Left cardiac atrium (tissue), 4 donors: ENCODE measurements around the gene HS6ST1. TPM values are rescaled to one million over a fixed set of nuclear protein-coding genes. Genes with fewer than 3 reads are reported as not detected.
A peak's percentile ranks its signal among the peaks of the same experiment; 100 is the strongest.
"Not testable (repeated sequence)": the region's sequence is repeated elsewhere in the genome, so short reads cannot be mapped to it uniquely, and the experiment has no call there.

Experiments
- ATAC-seq, 2 donors: fragments of 200-7000 bp; cut with Tn5 transposase; one replicate each; pipeline ENCODE4 v1.9.1; 2020; ENCODE audit warnings: mild to moderate bottlenecking in 2 of 2, moderate library complexity in 2 of 2
- DNase-seq: peaks from one replicate; pipeline ENCODE4 v3.0.0-alpha.2; 2020
- intact Hi-C, 2 donors: fragments of 100-400 bp; cut with DNase I; formaldehyde crosslinking; loops; one replicate each; pipeline versions ENCODE4 v1.14.1 to v1.15.1; 2022 to 2023
- total RNA-seq, 2 donors: library from RNA; stranded (reverse); fragmentation: NEBNext Ultra II Directional; extraction: Animal tissue kit (Norgen Biotek cat#: 25700); gene quantifications; one replicate each; pipeline ENCODE4 v1.2.1, GENCODE V29; 2021
- donor health status: DM: no; HTN: yes; CAD: no.
- donor health status: DM: no; HTN: yes; CAD: no; lungs with severe emphysema.
- donor health status: DM: yes; HTN: yes; CAD: no.
- donor health status: Dilated cardiomyopathy.

The HS6ST1 gene
- total RNA-seq, 2 donors from 2014 or later = 14.3 to 19.3 TPM

GRCh38 chr2:128324897-128325410 lies 6.3 kb upstream of the HS6ST1 start:
- no peak for DNase-seq
- ATAC-seq = no peak
- intact Hi-C loops = loop anchor here (5.0 to 10.0 kb wide), 2 partner anchors 207 to 210 kb away; no protein-coding TSS in a partner anchor

GRCh38 chr2:128324008-128324896 lies 5.6 kb upstream of the HS6ST1 start:
- ATAC-seq (no peak), DNase-seq (peak; percentile 15)
- intact Hi-C loops = loop anchor here (5.0 to 10.0 kb wide), 2 partner anchors 208 to 211 kb away; no protein-coding TSS in a partner anchor

DNA sequence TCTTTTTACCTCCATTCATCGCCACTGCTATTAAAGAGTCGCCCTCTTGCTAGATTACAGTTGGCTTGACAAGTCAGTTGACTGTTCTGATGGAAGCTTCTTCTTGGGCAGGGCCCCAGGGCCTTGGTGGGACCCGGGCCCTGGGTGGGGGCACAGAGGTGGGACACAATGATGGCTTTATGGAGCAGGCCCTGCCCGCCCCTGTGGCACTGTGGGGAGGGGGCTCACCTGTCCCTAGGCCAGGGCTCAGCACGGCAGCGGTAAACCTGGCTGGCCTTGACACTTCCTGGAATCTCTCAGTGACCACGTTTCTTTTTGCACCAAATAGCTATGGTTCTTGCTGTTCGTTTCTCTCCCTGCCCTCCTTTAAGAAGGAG lies 4.9 kb upstream of the HS6ST1 start:
- intact Hi-C loops = loop anchor here (5.0 to 10.0 kb wide), 2 partner anchors 209 to 211 kb away; no protein-coding TSS in a partner anchor

DNA sequence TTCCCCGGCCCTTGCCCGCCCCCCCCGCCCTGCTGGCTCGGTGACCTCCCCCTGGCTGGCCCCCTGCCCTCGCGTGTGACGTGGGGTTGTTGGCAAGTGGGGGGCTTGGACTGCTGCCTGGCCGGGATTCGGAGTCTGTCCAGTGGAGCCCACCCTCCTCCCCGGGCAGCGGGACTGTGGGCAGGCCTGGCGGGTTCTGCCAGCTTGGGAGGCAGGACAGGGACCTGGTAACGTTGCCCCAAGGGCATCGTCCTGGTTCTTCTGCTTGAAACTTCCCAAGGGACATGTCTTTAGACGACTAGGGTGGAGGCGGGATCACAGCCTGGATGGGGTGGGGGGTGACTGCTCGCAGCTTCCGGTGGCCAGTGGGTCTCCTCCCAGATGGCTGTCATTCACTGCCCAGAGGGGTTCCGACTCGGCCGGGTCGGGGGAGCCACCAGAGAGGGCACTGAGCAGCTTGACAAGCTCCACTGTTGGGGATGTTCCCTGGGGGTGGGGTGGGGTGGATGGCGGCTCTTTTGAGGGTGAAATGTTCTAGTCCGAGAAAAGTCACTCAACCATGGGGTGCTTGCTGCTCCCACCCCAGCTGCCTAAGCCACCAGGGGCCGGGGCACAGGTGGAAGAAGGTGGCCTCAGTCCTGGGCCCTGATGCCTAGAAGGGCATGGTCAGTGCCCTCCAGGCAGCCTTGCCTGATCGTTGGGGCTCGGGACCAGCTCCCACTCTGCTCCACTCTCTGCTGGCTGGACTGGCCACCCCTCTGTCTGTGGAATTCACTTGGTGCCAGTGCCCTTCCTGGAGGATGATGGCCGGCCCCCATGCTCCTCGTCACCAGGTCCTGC lies 4.3 kb upstream of the HS6ST1 start:
- DNase-seq = peak; percentile 39
- intact Hi-C loops = loop anchor here (5.0 to 10.0 kb wide), 2 partner anchors 209 to 212 kb away; no protein-coding TSS in a partner anchor
- ATAC-seq = no peak

More for the DNA sequence above, 4.9 kb upstream of the HS6ST1 start:
- ATAC-seq (no peak), DNase-seq (peak; percentile 18)

GRCh38 chr2:128321784-128322714 lies 3.4 kb upstream of the HS6ST1 start:
- DNase-seq = peak; percentile 86
- peak; percentile 66 for ATAC-seq
- intact Hi-C loops = loop anchor here (5.0 to 10.0 kb wide), 2 partner anchors 210 to 213 kb away; no protein-coding TSS in a partner anchor

DNA sequence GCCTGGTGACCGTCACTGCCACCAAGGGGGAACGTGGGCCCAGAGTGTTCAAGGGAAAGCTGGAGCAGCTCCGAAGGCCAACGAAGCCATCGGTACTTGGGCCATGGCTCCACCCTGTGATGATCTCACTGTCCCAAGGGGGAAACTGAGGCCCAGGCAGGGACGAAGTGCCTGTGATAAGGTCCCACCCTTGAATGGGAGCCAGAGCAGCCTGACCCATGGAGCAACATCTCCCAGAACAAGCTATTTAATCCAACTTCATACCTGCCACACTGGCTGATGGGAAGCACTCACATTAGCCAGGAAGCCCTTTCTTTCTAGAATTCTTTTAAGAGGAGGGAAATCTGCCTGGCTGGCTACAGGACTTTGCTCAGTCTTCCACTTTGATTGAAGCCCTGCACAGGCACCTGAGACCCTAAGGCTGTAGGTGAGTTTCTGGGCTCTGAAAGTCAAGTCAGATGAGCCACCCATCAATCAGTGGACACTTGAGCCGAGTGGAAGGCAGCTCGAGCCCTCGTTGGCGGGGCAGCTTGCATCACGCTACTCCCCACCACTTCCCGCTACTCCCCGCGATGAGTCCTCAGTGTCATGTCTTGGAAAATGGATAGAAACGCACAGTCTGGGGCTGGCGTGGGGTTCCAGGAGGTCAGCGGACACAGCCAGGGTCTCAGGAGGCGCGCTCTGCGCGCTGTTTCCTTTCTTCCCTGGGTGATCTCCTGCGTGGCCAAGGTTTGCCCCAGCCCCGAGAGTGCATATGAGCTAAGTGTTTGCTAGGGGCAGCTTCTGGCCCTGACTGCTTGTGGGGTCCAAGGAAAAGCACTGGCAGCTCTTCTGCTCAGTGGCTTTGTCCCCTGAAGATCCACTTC lies 2.5 kb upstream of the HS6ST1 start:
- DNase-seq = peak; percentile 25
- intact Hi-C loops = loop anchor here (5.0 to 10.0 kb wide), 2 partner anchors 211 to 214 kb away; no protein-coding TSS in a partner anchor
- no peak for ATAC-seq

DNA sequence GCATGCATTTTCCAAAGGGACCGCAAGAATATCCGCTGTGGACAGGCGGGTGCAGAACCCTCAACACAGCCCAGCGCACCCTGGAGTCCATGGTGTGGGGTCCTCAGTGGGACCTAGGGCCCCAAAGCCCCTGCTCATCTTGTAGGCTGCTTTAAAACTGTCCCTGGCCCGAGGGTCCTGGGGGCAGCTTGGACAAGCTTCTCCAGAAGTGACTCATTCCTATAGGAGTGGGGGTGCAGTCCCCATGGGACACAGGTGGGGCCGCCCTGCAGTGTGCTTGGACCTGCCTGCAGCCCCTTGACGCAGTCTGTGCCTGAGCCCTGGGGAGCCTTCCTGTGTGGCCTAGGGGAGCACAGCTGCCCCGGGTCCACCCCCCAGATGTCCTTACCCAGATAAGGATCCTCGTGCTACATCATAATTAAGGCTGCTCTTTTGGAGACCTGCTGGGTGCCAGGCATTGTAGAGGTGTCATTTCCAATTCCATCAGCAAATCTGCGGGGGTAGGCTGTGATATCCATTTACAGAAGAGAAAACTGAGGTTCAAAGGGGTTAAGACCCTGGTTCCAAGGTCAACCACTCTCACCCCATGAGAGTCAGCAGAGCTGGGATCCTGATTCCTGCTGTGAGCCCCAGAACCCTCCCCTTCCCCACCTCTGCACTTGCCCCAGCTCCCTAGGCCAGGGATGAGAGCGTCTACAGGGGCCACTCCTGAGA lies 1.7 kb upstream of the HS6ST1 start:
- intact Hi-C loops = loop anchor here (5.0 to 10.0 kb wide), 2 partner anchors 212 to 214 kb away; no protein-coding TSS in a partner anchor
- ATAC-seq = no peak
- DNase-seq = no peak

- peak; percentile 19 for DNase-seq
- intact Hi-C loops = loop anchor here (5.0 to 10.0 kb wide), 3 partner anchors 145 to 215 kb away; no protein-coding TSS in a partner anchor
- no peak for ATAC-seq
These were observed 1.0 kb upstream of the HS6ST1 start for GRCh38 chr2:128319631-128320191.

DNA sequence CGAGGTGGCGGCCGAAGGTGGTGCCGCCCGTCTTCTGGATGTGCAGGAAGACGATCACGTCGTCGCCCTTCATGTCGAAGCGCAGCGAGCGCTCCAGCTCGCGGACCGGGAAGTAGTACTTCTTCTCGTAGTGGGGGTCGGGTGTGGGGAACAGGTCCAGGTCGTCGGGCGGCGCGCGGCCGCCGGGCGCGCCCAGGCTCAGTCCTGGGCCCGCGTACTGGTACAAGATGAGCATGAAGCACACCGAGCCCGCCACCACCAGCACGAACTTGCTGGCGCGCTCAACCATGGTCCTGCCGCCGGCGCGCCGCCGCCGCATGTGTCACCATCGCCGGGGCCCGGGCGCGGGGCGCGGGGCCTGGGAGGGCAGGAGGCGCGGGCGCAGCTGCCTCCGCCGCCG lies 423 bp downstream of the HS6ST1 start:
- DNase-seq = peak; percentile 28
- not testable (repeated sequence) for ATAC-seq
- intact Hi-C loops = loop anchor here in 1 of 2 donors (10.0 kb wide), 1 partner anchor 143 kb away; no protein-coding TSS in a partner anchor

DNA sequence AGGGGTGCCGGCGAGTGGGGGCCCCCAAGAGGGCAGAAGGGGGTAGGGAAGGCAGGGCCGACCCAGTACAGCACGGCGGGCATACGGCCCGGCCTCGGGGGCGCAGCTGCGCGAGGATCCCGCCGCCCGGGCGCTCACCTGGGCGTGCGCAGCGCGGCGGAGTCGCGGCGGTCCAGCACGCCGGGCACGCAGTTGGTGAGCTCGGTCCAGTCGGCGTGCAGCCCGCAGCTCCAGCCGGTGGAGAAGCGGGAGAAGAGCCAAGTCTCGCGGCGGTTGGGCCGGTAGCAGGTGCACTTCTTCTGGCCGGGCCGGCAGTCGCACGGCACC lies 806 bp downstream of the HS6ST1 start:
- intact Hi-C loops = loop anchor here in 1 of 2 donors (10.0 kb wide), 1 partner anchor 143 kb away; no protein-coding TSS in a partner anchor
- ATAC-seq, DNase-seq: not testable (repeated sequence)

DNA sequence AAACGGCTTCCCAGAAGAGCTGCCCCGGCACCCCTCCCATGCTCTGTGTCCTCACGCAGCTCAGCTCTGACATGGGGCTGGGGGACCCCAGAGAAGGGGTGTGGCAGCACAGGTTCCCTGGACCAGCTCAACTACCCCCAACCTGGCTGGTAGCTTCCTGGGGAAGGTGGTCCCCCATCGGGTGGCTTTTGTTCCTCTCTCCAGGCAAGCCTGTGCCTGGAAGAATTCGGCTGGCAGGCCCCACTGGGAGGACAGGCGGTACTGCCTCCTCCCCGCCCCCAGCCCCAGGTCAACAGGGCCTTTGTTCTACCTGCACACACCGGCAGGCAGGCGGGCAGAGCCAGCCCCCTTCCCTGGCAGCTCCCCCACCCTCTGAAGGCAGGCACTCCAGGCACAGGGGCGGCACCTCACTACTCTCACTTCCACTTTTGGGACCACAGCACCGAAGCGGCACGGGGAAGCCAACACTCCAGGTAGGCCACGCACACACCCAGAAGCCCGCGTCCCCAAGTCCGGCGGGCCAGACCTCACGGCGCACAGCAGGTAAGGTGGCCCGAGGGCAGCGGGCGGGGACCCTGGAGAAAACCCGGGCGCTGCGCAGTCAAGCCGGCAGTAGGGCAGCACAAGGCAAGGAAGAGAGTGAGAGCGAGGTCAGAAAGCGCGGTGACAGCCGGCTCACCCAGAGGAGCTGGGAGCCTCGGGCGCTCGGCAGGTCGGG lies 1.3 kb downstream of the HS6ST1 start:
- intact Hi-C loops = loop anchor here in 1 of 2 donors (10.0 kb wide), 1 partner anchor 143 kb away; no protein-coding TSS in a partner anchor
- ATAC-seq (no peak), DNase-seq (peak; percentile 37)

GRCh38 chr2:128316777-128317180 lies 1.9 kb downstream of the HS6ST1 start:
- intact Hi-C loops = loop anchor here in 1 of 2 donors (10.0 kb wide), 1 partner anchor 142 kb away; no protein-coding TSS in a partner anchor
- ATAC-seq = no peak
- peak; percentile 21 for DNase-seq

DNA sequence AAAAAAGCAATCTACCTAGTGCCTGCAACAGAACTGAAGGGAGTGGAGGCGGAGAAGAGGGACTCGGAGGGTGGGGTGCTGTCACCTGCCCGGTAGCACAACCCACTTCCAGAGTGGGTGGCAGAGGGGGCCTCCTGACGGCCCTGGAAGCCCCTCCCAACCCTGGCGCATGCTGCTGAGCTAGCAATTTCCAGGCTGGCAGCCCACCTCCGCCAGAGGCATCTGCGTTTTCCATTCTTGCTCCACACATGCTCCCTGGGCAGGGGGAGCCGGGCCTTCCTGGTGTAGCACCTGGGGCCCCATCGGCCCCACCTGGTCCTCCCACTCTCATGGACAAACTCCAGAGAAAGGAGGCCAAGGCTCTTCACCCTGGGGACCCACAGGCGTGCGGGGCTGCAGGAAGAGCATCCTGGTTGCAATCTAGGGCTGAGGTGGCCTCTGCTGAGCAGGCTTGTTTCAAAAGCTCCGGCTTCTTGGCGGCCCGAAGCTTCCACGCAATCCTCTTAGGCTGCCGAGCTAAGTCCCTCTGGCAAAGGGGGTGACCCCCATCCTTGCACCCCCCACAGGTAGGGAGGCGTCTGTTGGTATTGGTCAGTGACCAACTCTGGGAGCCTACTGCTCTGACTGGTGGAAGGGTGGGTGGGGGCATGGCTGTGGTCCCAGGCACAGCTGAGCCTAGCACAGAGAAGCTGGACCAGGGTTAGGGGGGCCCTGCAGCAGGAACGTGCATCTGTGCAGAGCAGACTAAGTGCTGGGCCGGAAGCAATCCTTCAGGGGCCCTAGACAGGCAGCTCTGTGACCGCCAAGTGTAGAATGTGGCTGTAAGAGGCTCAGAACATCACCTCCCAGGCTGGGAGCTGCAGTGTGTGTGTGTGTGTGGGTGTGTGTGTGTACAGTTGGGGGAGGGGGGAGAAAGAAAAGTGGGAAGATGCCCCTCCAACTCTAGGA lies 2.6 kb downstream of the HS6ST1 start:
- ATAC-seq = no peak
- peak; percentile 22 for DNase-seq
- intact Hi-C loops = loop anchor here in 1 of 2 donors (10.0 kb wide), 1 partner anchor 141 kb away; no protein-coding TSS in a partner anchor
